Spinal cord (tissue), 10 donors: ENCODE data around the gene SMG6. TPM values are rescaled to one million over a fixed set of nuclear protein-coding genes. Genes with fewer than 3 reads are reported as not detected.
A peak's percentile ranks its signal among the peaks of the same experiment; 100 is the strongest.
"Not testable (repeated sequence)": the region's sequence is repeated elsewhere in the genome, so short reads cannot be mapped to it uniquely, and the experiment has no call there.

Experiments used
- DNase-seq, 6 donors: peaks; one replicate each; pipeline versions ENCODE4 v3.0.0 to v3.0.0-alpha.2; 2013 to 2015; ENCODE audit warnings: low spot score in 6 of 6, low read depth in 4 of 6
- H3K27ac ChIP-seq: one replicate; pipeline ENCODE4 v1.5.1; 2013; ENCODE audit warnings: low read depth, low read length, control low read depth
- H3K27me3 ChIP-seq: one replicate; pipeline ENCODE4 v1.6.1; 2013; ENCODE audit warnings: low read length; ENCODE audit not compliant: control insufficient read depth, insufficient read depth
- H3K36me3 ChIP-seq: one replicate; pipeline ENCODE4 v1.6.1; 2013; ENCODE audit warnings: low read length; ENCODE audit not compliant: control insufficient read depth, insufficient read depth
- H3K4me1 ChIP-seq: one replicate; pipeline ENCODE4 v1.6.1; 2013; ENCODE audit warnings: low read length; ENCODE audit not compliant: control insufficient read depth, insufficient read depth
- H3K4me3 ChIP-seq: one replicate; pipeline ENCODE4 v1.5.1; 2013; ENCODE audit warnings: low read depth, low read length, control low read depth
- H3K9me3 ChIP-seq: one replicate; pipeline ENCODE4 v1.6.1; 2013; ENCODE audit warnings: low read length; ENCODE audit not compliant: control insufficient read depth, insufficient read depth
- WGBS: methylation state at CpG from one replicate; pipeline ENCODE4 v1.1.5; 2013; ENCODE audit warnings: missing lambda C conversion rate; ENCODE audit not compliant: insufficient coverage; 5-methylcytosine and 5-hydroxymethylcytosine counted together
- polyA plus RNA-seq, 2 donors: library from polyadenylated mRNA; unstranded; fragments of 120-200 nt; gene quantifications; one replicate each; pipeline ENCODE4 v1.2.1, GENCODE V29; 2013; ENCODE audit not compliant: insufficient read length in 2 of 2
- total RNA-seq, 2 donors: library from RNA; depleted of rRNA in 1 of 2; stranded (reverse); fragments of 120-200 nt in 1 of 2; fragments of >200 nt in 1 of 2; gene quantifications; one replicate each; pipeline versions ENCODE4 v1.2.3 to v1.2.4, GENCODE V29; 2013 to 2014
- donor health status: healthy.

Gene SMG6
- total and polyA plus RNA-seq, 4 donors, result 26.4 to 46.3 (median 37.3) TPM

DNA sequence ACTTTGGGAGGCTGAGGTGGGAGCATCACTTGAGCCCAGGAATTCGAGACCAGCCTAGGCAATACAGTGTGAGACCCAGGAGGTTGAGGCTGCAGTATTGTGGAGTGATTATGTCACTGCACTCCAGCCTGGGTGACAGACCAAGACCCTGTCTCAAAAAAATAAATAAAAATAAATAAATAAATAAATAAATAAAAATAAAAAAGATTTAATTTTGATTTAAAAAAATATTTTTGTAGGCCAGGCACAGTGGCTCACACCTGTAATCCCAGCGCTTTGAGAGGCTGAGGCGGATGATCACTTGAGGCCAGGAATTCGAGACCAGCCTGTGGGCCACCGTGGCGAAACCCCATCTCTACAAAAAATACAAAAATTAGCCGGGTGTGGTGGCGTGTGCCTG is 104.2 kb downstream of the SMG6 start:
- not testable (repeated sequence) for H3K36me3 ChIP-seq, H3K27ac ChIP-seq, H3K4me3 ChIP-seq, H3K9me3 ChIP-seq, DNase-seq, H3K27me3 ChIP-seq
- 94% methylated on average over 5 of the region's 8 CpGs for WGBS
- peaks cover 11% of the 10 kb centered on the region for H3K4me1 ChIP-seq

DNA sequence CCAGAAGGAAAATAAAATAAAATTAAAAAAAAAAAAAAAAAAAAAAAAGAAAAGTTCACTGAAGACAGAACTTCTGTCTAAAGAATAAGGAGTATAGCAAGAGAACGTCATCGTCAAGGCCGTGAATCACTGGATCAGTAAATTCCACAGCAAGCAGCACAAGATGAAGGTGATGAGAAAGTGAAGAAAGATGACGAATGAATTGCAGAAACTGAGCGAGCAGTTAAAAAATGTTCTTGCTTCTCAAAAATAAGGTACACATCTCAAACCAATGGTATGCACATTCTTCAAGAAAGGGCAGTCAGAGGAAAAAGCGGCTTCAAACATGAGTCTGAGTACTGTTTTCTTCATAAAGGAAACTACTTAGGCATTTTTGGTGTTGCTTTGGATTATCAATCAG is 104.7 kb downstream of the SMG6 start:
- H3K36me3 ChIP-seq, result no peaks in the 10 kb centered on the region
- no peak for DNase-seq
- H3K4me3 ChIP-seq, result no peak overlapping the region
- no CpG with 5 or more reads among the region's 6 CpGs for WGBS
- no peak overlapping the region for H3K27ac ChIP-seq
- H3K27me3 ChIP-seq, result no peaks in the 10 kb centered on the region
- H3K9me3 ChIP-seq, result no peaks in the 10 kb centered on the region
- peaks cover 11% of the 10 kb centered on the region for H3K4me1 ChIP-seq

DNA sequence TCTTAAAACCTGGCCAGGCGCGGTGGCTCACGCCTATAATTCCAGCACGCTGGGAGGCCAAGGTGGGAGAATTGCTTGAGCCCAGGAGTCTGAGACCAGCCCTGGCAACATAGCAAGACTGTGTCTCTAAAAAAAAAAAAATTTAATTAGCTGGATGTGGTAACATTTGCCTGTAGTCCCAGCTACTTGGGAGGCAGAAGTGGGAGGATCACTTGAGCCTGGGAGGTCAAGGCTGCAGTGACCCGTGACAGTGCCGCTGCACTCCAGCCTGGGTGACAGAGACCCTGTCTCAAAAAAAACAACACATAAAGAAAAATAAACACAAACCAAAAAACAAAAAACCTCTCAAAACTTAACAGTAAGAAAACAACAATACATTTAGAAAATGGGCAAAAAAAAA is 106.3 kb downstream of the SMG6 start:
- H3K27me3 ChIP-seq, result no peaks in the 10 kb centered on the region
- no peak overlapping the region for H3K27ac ChIP-seq
- DNase-seq, result no peak
- H3K4me3 ChIP-seq, result no peak overlapping the region
- H3K9me3 ChIP-seq, result no peaks in the 10 kb centered on the region
- peaks cover 4% of the 10 kb centered on the region for H3K4me1 ChIP-seq
- H3K36me3 ChIP-seq, result no peaks in the 10 kb centered on the region
- 79% methylated on average over 4 of the region's 6 CpGs for WGBS

DNA sequence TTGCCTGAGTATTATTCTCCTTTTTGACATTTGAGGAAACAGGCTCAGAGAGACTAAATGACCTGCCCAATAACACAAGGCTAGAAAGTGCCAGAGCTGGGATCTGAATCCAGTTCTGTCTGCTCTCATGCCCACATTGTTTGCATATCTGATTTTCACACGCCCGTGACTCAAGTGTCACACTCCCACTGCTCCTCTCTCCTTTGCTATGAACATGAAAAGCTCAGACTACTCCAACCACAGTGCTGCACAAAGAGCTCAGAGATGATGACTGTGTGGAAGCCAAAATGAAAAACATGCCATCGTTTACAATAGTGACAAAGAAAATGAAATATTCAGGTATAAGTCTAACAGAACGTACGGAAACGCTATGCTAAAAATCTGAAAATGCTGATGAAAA is 107.9 kb downstream of the SMG6 start:
- no peaks in the 10 kb centered on the region for H3K36me3 ChIP-seq
- H3K4me1 ChIP-seq, result peaks cover 12% of the 10 kb centered on the region
- H3K27ac ChIP-seq, result no peak overlapping the region
- no peaks in the 10 kb centered on the region for H3K27me3 ChIP-seq
- no peaks in the 10 kb centered on the region for H3K9me3 ChIP-seq
- H3K4me3 ChIP-seq, result no peak overlapping the region
- WGBS, result 100% methylated on average over 4 of the region's 6 CpGs
- no peak for DNase-seq

DNA sequence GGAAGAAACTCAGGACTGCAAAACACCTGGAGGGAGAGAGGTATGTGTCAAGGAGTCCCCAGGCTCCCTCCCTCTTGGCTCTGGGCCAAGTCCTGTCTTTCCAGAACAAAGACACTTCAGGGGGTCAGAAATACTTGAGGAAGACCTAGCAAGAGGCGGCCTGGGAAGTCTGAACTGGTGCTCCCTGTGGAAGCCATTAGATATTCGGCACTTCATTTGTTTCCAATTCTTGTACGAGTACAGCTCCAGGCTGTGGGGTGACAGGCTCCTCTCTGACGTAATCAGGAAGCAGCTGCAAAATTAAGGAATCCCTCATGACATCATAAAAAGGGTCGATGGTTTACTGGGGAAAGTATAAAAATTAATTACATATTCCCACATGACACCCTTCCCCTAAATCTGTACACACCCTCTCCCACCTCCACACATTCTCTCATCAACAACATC is 108.7 kb downstream of the SMG6 start:
- Histone ChIP-seq H3K4me1 (peaks cover 12% of the 10 kb centered on the region), H3K9me3 (no peaks in the 10 kb centered on the region), H3K27ac (no peak overlapping the region), H3K36me3 (no peaks in the 10 kb centered on the region), H3K27me3 (no peaks in the 10 kb centered on the region), H3K4me3 (no peak overlapping the region)
- WGBS, result 13% methylated on average over 2 of the region's 5 CpGs
- no peak for DNase-seq

DNA sequence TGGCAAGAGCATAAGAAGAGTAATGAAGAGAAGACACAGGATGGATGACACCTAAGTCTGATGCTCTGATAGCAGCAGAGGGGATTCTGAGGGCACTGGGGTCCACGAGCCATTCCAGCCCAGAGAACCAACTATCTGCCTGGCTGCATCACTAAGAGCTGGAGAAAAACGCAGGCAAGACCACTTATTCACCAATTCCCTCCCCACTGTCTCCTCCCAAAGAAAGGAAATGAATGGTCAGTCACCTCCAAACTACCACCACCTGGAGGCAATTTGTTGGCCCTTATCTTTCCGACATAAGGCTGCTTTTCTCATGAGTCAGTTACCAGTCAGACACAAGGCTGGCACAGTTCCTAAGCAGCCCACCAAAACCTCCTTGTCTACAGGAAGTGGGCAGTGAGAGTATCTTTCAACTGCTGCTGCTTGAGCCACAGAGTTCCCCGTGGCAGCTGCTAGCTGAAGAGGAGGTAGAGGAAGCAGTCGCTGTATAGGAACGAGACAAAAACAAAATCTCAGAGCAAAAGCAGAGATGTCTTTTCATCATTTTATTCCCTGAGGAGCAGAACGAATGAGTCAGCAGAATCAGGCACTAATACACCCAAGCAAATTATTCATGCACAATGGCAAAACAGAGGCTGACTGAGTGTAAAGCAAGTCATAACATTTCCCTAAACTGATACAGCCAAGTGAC is 111.1 kb downstream of the SMG6 start:
- H3K9me3 ChIP-seq, result no peaks in the 10 kb centered on the region
- DNase-seq, result no peak
- H3K27ac ChIP-seq, result no peak overlapping the region
- H3K4me1 ChIP-seq, result peaks cover 12% of the 10 kb centered on the region
- H3K4me3 ChIP-seq, result no peak overlapping the region
- peaks cover 2% of the 10 kb centered on the region for H3K36me3 ChIP-seq
- H3K27me3 ChIP-seq, result no peaks in the 10 kb centered on the region
- WGBS, result 75% methylated on average over 4 of the region's 7 CpGs

DNA sequence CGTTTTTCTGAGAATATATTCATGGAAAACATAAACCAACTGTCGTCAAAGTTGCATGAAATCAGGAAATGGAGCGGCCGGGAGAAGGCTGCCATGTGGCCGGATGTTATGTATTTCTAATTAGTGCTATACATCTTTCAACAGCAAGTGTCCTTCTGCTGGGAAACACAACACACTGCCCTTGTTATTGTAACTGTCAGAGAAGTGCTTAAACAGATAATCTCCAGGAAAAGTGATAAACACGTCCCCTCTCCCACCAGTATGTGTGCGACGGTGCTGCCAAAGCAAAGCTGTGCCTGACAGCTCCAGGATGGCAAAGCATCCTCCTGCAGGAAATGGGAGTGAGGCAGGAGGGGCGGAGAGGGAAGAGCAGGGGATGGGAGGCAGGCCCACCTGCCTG is 111.8 kb downstream of the SMG6 start:
- DNase-seq, result peak in 1 of 6 donors; percentile 79

DNA sequence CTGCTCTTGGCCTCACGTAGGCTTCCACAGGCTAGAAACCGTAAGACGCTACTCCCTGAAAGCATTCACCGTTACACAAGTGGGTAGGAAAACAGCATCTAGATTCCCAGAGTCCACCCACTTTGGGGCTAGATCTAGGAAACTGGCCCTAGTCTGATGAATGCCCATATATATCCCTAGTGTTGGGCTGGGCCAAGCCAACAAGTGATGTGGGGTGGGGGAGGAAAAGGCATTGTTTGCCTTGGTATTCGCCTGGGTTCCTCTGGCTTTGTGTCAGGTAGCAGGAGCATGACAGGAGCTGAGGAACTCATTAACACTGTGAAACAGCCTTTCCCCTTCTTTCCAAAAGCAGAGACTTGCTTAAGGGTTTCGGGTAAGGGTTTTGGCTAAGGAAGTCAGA is 112.4 kb downstream of the SMG6 start:
- no peak for DNase-seq
- peaks cover 7% of the 10 kb centered on the region for H3K4me1 ChIP-seq
- no peak overlapping the region for H3K4me3 ChIP-seq
- H3K36me3 ChIP-seq, result peaks cover 10% of the 10 kb centered on the region
- peak overlapping the region; percentile 48 for H3K27ac ChIP-seq
- H3K27me3 ChIP-seq, result no peaks in the 10 kb centered on the region
- no peaks in the 10 kb centered on the region for H3K9me3 ChIP-seq
- 98% methylated on average over 4 of the region's 6 CpGs for WGBS

More for the DNA sequence above, 111.8 kb downstream of the SMG6 start:
- Histone ChIP-seq H3K9me3 (no peaks in the 10 kb centered on the region), H3K4me3 (no peak overlapping the region), H3K27me3 (no peaks in the 10 kb centered on the region), H3K27ac (no peak overlapping the region), H3K36me3 (peaks cover 4% of the 10 kb centered on the region), H3K4me1 (peaks cover 7% of the 10 kb centered on the region)
- WGBS, result 76% methylated on average over 4 of the region's 9 CpGs

DNA sequence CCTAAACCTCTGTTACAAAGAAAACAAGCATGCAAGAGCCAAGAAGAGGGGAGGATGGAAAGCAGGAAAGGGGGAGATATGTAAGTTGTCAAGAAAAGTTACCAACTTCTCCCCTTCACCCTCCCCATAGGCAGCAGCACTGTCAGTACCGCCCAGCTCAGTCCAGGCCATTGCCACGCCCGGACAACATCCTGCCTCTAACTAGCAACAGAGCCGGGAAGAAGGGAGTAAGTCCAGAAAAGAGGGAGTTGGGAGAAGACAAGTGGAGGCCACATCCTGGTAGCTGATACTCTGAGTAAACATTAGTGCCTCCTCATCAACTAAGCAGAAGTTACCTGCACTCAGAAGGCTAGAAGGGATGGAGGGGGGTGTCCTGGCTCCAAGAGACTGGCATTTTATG is 113.6 kb downstream of the SMG6 start:
- Histone ChIP-seq H3K27me3 (no peaks in the 10 kb centered on the region), H3K4me3 (no peak overlapping the region), H3K36me3 (peaks cover 18% of the 10 kb centered on the region), H3K9me3 (no peaks in the 10 kb centered on the region), H3K27ac (no peak overlapping the region), H3K4me1 (peaks cover 7% of the 10 kb centered on the region)
- no CpG with 5 or more reads among the region's 4 CpGs for WGBS
- DNase-seq, result no peak

DNA sequence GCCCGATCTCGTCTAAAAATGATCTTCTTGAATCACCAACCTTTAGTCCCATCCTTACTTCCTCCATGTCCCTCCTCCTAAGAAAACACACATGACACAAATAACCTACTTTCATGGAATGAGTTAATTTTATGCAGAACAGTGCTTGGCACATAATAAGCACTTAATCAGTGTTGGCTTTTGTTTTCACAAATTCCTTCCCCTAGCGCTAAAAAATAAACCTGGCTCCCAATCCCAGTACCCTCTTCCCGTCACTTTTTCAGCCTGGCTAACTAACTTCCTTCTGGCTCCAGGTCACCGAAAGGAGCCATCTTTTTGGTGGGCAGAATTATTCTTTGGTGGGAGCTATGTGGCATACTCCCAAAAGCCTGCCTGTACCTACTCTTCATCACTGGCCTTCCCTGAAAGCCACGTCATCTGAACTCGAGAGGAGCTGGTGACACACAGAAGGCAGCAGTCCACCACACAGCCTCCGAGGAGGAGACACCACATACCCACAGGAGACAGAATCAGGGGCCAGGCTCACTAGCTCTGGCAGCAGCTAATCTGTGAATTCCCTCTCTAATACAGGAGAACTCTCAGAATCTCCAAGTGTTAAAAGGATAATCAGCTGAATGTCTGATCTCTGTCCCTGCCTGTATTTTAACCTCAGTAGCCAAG is 114.5 kb downstream of the SMG6 start:
- 77% methylated on average over 5 of the region's 8 CpGs for WGBS
- Histone ChIP-seq H3K4me3 (no peak overlapping the region), H3K27ac (no peak overlapping the region), H3K36me3 (peaks cover 18% of the 10 kb centered on the region), H3K4me1 (peaks cover 7% of the 10 kb centered on the region), H3K9me3 (no peaks in the 10 kb centered on the region), H3K27me3 (no peaks in the 10 kb centered on the region)
- no peak for DNase-seq
